AG04450 (cell line): ENCODE measurements around the gene MOB2. TPM values are rescaled to one million over a fixed set of nuclear protein-coding genes. Genes with fewer than 3 reads are reported as not detected.

Experiments used
- CTCF ChIA-PET: fragments of 300-600, 350-600 bp; formaldehyde crosslinking; extraction: SDS; loops from one replicate; lab custom pipeline; 2022; ENCODE audit warnings: antibody characterized with exemption, inconsistent platforms; lab: Charles Lee
- POLR2A ChIA-PET: fragments of 350-600 bp; formaldehyde crosslinking; extraction: SDS; loops from one replicate; lab custom pipeline; 2021; ENCODE audit warnings: antibody characterized with exemption, inconsistent platforms; lab: Yijun Ruan, JAX
- DNase-seq: peaks from one replicate; pipeline ENCODE4 v3.0.0-alpha.2; 2011; ENCODE audit warnings: low read depth, low spot score
- H3K27ac ChIP-seq: one replicate; pipeline ENCODE4 v1.5.1; 2012; ENCODE audit warnings: low read depth, low read length, control low read depth
- H3K27me3 ChIP-seq: one replicate; pipeline ENCODE4 v1.6.0; 2012; ENCODE audit warnings: low read length; ENCODE audit not compliant: control insufficient read depth, insufficient read depth
- H3K4me3 ChIP-seq: 2 replicates; pipeline ENCODE4 v1.5.1; 2011; ENCODE audit warnings: mild to moderate bottlenecking, low read depth, low read length, control low read depth
- H3K9me3 ChIP-seq: 2 replicates; pipeline ENCODE4 v1.5.1; 2012; ENCODE audit warnings: low read length; ENCODE audit not compliant: control insufficient read depth, insufficient read depth
- polyA plus RNA-seq: library from polyadenylated mRNA; depleted of rRNA; stranded (reverse); fragments of >200 nt; gene quantifications from 2 replicates; pipeline ENCODE4 v1.2.3, GENCODE V29; 2011
- TF ChIP-seq, protein P1 (sequence below): IDR thresholded peaks from 2 replicates; pipeline ENCODE4 v1.5.1; 2011; ENCODE audit warnings: low read depth, low read length, control low read depth, inconsistent platforms

Gene MOB2
- polyA plus RNA-seq, 1 experiment = 19.9 TPM

DNA sequence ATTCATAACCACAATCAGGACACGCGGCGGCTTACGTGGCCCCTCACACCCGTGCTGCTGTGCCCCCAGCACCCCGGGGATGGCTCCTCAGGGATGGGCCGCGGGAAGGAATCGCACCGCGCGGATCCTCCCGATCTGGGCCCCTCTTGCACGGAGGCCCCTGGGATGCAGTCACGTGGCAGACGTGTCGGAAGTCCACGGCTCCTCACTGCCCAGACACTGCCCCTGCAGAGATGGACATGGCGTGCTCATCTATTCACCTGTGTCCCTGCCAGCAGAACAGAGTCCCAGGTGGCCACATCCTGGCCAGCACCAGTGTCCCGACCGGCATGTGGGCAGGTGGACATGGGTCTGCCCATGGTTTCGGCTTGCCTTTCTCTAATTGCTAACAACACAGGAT is 12.8 kb downstream of the MOB2 start:
- no peak for DNase-seq
- H3K27ac ChIP-seq = no peak overlapping the region
- TF ChIP-seq, protein P1, sequence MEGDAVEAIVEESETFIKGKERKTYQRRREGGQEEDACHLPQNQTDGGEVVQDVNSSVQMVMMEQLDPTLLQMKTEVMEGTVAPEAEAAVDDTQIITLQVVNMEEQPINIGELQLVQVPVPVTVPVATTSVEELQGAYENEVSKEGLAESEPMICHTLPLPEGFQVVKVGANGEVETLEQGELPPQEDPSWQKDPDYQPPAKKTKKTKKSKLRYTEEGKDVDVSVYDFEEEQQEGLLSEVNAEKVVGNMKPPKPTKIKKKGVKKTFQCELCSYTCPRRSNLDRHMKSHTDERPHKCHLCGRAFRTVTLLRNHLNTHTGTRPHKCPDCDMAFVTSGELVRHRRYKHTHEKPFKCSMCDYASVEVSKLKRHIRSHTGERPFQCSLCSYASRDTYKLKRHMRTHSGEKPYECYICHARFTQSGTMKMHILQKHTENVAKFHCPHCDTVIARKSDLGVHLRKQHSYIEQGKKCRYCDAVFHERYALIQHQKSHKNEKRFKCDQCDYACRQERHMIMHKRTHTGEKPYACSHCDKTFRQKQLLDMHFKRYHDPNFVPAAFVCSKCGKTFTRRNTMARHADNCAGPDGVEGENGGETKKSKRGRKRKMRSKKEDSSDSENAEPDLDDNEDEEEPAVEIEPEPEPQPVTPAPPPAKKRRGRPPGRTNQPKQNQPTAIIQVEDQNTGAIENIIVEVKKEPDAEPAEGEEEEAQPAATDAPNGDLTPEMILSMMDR = no peak
- CTCF ChIA-PET = no interaction called here
- POLR2A ChIA-PET = no interaction called here
- no peak overlapping the region for H3K4me3 ChIP-seq
- no peaks in the 10 kb centered on the region for H3K27me3 ChIP-seq
- no peaks in the 10 kb centered on the region; the same call in 1 of the 2 replicates for H3K9me3 ChIP-seq

DNA sequence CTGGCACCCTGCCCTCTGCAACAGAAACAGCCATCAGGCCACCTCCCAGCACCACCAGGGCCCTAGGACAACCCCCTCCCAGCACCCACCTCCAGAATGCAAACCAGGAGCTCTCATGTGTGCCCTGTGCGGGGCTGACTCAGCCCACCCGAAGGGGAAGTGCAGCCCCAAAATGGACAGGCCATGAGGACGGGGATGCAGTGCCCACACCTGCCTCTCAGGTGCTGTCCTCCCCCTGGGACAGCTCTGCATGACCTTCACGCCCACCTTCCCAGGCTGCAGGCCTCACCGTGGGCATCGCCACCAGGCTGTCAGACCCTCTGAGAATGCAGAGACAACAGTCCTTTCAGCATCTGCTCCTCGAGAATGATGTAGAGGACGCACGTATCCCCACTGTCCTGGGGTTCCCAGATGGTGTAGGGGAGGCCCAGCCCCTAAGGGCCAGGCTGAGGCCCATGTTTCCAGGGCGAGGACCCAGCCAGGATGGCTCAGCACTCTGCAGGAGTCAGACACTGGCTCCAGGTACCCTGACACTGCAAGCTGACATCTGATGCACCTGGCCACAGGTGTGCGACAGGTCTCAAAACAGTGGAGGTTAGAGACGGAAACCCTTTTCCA is 13.5 kb downstream of the MOB2 start:
- TF ChIP-seq, protein P1 = no peak
- H3K9me3 ChIP-seq = no peaks in the 10 kb centered on the region; the same call in 1 of the 2 replicates
- DNase-seq = no peak
- ChIA-PET POLR2A (no interaction called here), CTCF (no interaction called here)
- no peaks in the 10 kb centered on the region for H3K27me3 ChIP-seq
- H3K27ac ChIP-seq = no peak overlapping the region
- H3K4me3 ChIP-seq = no peak overlapping the region

DNA sequence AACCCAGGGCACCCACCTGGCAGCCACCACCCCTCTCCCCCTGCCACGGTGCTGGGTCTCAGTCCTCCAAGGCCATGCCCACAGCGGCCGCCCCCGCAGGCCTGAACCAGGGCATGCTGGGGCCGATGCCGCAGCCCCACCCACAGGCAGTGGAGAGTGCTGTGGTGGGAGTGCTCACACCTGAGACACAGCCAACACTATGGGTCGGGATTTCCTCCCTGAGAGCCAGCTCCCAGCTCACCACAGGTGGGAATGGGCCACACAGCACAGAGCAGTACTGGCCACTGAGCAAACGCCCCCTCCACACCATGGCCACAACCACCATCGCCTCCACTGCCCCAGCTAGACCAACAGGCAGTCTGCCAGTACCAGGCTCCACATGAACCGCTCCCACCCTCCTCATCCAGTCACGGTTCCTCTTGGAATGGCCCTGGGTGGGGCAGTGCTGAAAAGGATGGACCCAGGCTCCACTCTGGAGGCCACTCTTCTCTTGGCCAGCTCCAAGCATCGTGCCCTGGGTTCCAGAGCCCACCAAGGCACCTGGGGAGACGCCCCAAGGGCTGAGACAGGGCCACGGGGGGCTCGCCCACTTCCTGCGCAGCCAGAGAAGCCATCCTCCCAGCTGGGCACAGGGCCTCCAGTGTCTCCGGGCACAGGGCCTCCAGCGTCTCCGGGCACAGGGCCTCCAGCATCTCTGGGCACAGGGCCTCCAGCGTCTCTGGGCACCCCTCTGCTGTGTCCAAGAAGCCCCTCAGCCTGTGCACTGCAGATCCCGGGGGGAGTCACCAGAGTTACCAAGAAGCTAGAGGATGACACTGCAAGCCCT is 14.2 kb downstream of the MOB2 start:
- CTCF ChIA-PET = no interaction called here
- H3K9me3 ChIP-seq = no peaks in the 10 kb centered on the region; the same call in 1 of the 2 replicates
- no peak overlapping the region for H3K4me3 ChIP-seq
- H3K27me3 ChIP-seq = no peaks in the 10 kb centered on the region
- POLR2A ChIA-PET = no interaction called here
- TF ChIP-seq, protein P1 = no peak
- DNase-seq = no peak
- no peak overlapping the region for H3K27ac ChIP-seq

DNA sequence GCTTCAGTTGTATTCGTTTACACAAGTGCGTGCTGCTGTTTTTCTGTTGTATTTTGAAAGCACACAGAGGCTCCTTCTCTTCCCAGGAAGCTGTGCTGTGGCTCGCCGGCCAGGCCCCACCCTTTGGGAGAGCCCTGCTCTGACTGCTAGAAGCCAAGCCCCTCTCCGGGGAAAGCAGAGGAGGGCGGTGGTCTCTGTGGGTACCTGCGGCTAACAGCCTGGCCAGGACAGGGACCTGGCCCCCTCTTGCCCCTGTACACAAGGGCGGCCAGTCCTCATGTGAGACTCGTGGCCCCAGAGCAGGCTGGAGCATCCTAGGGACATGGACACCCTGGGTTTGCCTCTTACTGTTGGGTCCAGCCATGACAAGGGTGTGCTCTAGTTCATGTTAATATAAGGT is 14.8 kb downstream of the MOB2 start:
- H3K9me3 ChIP-seq = no peaks in the 10 kb centered on the region; the same call in 1 of the 2 replicates
- H3K4me3 ChIP-seq = no peak overlapping the region
- no peaks in the 10 kb centered on the region for H3K27me3 ChIP-seq
- no peak for DNase-seq
- ChIA-PET POLR2A (no interaction called here), CTCF (no interaction called here)
- H3K27ac ChIP-seq = no peak overlapping the region
- TF ChIP-seq, protein P1 = no peak
